ENCODE measurements around the gene NACC1. TPM values are rescaled to one million over a fixed set of nuclear protein-coding genes. Genes with fewer than 3 reads are reported as not detected.

Gene NACC1
- total and polyA plus RNA-seq, 2 of the 13 experiments (the other 11 are each of a cell fraction or from before 2014, with no cell fraction given) = 31.8 to 42.3 TPM

DNA sequence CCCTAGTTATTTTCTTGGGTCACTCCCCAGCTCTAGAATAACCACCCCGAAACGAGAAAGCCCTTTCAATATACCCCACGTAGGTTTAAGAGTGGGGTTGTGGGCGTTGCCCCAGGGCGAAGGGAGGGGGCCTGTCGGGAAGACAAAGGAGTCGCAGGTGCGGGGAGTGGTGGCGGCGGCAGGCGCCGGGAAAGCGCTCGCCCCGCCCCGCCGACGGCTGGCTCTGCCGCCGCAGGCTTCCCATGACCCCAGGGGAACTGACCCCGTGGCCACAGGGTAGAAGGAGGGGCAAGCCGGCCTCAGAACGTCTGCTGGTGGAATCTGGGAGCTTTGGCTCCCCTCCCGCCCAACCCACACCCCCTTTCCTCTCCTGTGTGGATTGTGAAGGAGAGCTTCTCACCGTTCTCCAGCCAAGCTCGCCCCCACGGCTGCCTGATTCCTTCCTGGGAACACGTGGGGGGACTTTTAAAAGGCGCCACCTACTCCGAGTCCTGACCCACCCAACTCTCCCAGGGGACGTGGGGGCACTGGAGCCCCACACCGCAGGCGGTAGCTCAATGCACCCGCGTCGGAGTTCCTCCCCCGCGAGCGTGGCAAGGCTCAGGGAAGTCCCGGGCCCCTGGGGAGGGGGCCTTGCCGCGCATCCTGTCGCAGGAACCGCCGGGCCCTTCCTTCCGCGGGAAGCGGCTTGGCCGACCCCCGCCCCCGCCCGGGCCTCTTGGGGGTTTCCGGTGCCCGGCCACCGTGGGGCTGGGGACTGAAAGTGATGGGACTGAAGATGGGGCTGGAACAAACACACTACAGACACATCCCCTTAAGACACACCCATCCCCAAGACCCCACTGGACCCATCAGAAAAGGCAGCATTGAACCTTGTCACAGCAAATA is 37.7 kb downstream of the NACC1 start (continued):
- TF ChIP-seq, protein P1, sequence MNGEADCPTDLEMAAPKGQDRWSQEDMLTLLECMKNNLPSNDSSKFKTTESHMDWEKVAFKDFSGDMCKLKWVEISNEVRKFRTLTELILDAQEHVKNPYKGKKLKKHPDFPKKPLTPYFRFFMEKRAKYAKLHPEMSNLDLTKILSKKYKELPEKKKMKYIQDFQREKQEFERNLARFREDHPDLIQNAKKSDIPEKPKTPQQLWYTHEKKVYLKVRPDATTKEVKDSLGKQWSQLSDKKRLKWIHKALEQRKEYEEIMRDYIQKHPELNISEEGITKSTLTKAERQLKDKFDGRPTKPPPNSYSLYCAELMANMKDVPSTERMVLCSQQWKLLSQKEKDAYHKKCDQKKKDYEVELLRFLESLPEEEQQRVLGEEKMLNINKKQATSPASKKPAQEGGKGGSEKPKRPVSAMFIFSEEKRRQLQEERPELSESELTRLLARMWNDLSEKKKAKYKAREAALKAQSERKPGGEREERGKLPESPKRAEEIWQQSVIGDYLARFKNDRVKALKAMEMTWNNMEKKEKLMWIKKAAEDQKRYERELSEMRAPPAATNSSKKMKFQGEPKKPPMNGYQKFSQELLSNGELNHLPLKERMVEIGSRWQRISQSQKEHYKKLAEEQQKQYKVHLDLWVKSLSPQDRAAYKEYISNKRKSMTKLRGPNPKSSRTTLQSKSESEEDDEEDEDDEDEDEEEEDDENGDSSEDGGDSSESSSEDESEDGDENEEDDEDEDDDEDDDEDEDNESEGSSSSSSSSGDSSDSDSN (CRISPR knock-in tag; IDR thresholded peaks at IDR 0.05) = no peak; the same call in 1 of the 2 replicates
- TF ChIP-seq, protein P2, sequence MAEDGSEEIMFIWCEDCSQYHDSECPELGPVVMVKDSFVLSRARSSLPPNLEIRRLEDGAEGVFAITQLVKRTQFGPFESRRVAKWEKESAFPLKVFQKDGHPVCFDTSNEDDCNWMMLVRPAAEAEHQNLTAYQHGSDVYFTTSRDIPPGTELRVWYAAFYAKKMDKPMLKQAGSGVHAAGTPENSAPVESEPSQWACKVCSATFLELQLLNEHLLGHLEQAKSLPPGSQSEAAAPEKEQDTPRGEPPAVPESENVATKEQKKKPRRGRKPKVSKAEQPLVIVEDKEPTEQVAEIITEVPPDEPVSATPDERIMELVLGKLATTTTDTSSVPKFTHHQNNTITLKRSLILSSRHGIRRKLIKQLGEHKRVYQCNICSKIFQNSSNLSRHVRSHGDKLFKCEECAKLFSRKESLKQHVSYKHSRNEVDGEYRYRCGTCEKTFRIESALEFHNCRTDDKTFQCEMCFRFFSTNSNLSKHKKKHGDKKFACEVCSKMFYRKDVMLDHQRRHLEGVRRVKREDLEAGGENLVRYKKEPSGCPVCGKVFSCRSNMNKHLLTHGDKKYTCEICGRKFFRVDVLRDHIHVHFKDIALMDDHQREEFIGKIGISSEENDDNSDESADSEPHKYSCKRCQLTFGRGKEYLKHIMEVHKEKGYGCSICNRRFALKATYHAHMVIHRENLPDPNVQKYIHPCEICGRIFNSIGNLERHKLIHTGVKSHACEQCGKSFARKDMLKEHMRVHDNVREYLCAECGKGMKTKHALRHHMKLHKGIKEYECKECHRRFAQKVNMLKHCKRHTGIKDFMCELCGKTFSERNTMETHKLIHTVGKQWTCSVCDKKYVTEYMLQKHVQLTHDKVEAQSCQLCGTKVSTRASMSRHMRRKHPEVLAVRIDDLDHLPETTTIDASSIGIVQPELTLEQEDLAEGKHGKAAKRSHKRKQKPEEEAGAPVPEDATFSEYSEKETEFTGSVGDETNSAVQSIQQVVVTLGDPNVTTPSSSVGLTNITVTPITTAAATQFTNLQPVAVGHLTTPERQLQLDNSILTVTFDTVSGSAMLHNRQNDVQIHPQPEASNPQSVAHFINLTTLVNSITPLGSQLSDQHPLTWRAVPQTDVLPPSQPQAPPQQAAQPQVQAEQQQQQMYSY (CRISPR knock-in tag; IDR thresholded peaks at IDR 0.05) = no peak
- no peak for TF ChIP-seq RARG (CRISPR knock-in tag; IDR thresholded peaks at IDR 0.05; ENCODE audit: low read depth)
- TF ChIP-seq ZNF747 (CRISPR knock-in tag; IDR thresholded peaks at IDR 0.05; ENCODE audit: borderline replicate concordance) = 0 out of 2 replicates have a peak, but pooled peaks have one; percentile 36
- peak; percentile 89 for TF ChIP-seq ZNF816 (CRISPR knock-in tag; IDR thresholded peaks at IDR 0.05; ENCODE audit: borderline replicate concordance)
- TF ChIP-seq ZNF3 (CRISPR knock-in tag; IDR thresholded peaks at IDR 0.05) = no peak
- no peak for TF ChIP-seq HNF4A (CRISPR knock-in tag; IDR thresholded peaks at IDR 0.05)
- no peak for TF ChIP-seq ZNF207 (IDR thresholded peaks at IDR 0.05; ENCODE audit: borderline replicate concordance)
- TF ChIP-seq ZNF550 (CRISPR knock-in tag; IDR thresholded peaks at IDR 0.05; ENCODE audit: borderline replicate concordance) = no peak
- TF ChIP-seq TMF1 (CRISPR knock-in tag; IDR thresholded peaks at IDR 0.05; ENCODE audit: low read depth) = no peak
- peak; percentile 68 for TF ChIP-seq SAP130 (CRISPR knock-in tag; IDR thresholded peaks at IDR 0.05; ENCODE audit: low read depth)
- TF ChIP-seq SNAPC2 (CRISPR knock-in tag; IDR thresholded peaks at IDR 0.05) = no peak
- peak; percentile 39 to 56; a peak in 3 of 4 replicates for TF ChIP-seq NR2F1 (CRISPR knock-in tag; IDR thresholded peaks at IDR 0.05)
- no peak for TF ChIP-seq DMAP1 (CRISPR knock-in tag; IDR thresholded peaks at IDR 0.05)
- no peak for TF ChIP-seq FOSL1 (CRISPR knock-in tag; IDR thresholded peaks at IDR 0.05; ENCODE audit: borderline replicate concordance)
- TF ChIP-seq RFXAP (CRISPR knock-in tag; IDR thresholded peaks at IDR 0.05; ENCODE audit: borderline replicate concordance) = no peak
- TF ChIP-seq ZBTB21 (CRISPR knock-in tag; IDR thresholded peaks at IDR 0.05) = no peak
- no peak for TF ChIP-seq ARNT (IDR thresholded peaks at IDR 0.05)
- TF ChIP-seq, protein P3, sequence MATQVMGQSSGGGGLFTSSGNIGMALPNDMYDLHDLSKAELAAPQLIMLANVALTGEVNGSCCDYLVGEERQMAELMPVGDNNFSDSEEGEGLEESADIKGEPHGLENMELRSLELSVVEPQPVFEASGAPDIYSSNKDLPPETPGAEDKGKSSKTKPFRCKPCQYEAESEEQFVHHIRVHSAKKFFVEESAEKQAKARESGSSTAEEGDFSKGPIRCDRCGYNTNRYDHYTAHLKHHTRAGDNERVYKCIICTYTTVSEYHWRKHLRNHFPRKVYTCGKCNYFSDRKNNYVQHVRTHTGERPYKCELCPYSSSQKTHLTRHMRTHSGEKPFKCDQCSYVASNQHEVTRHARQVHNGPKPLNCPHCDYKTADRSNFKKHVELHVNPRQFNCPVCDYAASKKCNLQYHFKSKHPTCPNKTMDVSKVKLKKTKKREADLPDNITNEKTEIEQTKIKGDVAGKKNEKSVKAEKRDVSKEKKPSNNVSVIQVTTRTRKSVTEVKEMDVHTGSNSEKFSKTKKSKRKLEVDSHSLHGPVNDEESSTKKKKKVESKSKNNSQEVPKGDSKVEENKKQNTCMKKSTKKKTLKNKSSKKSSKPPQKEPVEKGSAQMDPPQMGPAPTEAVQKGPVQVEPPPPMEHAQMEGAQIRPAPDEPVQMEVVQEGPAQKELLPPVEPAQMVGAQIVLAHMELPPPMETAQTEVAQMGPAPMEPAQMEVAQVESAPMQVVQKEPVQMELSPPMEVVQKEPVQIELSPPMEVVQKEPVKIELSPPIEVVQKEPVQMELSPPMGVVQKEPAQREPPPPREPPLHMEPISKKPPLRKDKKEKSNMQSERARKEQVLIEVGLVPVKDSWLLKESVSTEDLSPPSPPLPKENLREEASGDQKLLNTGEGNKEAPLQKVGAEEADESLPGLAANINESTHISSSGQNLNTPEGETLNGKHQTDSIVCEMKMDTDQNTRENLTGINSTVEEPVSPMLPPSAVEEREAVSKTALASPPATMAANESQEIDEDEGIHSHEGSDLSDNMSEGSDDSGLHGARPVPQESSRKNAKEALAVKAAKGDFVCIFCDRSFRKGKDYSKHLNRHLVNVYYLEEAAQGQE (IDR thresholded peaks at IDR 0.05; ENCODE audit: borderline replicate concordance in 1 of 2, low read depth in 1 of 2, low read length in 2 of 2) = no peak

All from HepG2 (cell line).